Ovary (tissue), 3 donors: ENCODE data around the gene VAV3.

Experiments used
- POLR2A ChIP-seq: fragments of 450-650 bp; IDR thresholded peaks from one replicate; pipeline ENCODE4 v1.6.1; 2017; ENCODE audit warnings: antibody characterized with exemption, mild to moderate bottlenecking, moderate library complexity
- TF ChIP-seq, protein P1 (sequence below), 3 donors: fragments of 450-650 bp in 2 of 3; fragments of 200-600 bp in 1 of 3; IDR thresholded peaks; one replicate each; pipeline versions ENCODE4 v1.5.1 to v1.8.0; 2016 to 2022; ENCODE audit warnings: antibody characterized with exemption in 3 of 3, mild to moderate bottlenecking in 1 of 3
- donor health status: DM: no; HTN: no; CAD: no.

DNA sequence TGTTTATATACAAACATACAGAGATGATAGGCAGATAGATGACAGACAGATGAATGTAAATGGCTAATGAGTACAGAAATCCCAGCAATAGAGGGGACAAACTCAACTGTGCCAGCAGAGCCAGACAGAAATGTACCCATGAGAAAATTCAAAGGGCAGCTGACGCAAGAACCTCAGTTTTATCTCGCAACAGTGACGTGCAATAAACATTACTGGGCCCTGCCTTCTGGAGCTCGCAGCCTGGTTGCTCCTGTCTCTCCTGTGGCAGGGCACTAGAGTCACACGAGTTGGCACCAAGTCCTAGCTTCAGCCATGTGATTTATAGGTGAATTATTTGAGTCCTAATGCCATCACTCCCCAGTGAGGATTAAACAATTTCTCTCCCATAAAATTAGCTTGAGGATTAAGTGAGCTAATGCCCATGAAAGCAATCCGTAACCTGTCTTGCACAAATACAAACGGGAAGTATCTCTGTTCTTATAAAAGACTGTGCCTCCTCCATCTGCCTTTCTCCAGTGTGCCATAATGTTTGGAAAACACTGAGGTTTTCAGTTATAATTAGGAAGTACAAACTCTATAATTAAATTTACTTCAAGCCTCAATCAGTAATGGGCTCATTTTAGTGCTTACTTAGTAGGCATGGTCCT, 50.7 kb downstream of the VAV3 start:
- TF ChIP-seq, protein P1, sequence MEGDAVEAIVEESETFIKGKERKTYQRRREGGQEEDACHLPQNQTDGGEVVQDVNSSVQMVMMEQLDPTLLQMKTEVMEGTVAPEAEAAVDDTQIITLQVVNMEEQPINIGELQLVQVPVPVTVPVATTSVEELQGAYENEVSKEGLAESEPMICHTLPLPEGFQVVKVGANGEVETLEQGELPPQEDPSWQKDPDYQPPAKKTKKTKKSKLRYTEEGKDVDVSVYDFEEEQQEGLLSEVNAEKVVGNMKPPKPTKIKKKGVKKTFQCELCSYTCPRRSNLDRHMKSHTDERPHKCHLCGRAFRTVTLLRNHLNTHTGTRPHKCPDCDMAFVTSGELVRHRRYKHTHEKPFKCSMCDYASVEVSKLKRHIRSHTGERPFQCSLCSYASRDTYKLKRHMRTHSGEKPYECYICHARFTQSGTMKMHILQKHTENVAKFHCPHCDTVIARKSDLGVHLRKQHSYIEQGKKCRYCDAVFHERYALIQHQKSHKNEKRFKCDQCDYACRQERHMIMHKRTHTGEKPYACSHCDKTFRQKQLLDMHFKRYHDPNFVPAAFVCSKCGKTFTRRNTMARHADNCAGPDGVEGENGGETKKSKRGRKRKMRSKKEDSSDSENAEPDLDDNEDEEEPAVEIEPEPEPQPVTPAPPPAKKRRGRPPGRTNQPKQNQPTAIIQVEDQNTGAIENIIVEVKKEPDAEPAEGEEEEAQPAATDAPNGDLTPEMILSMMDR (IDR thresholded peaks at IDR 0.05) = no peak
- no peak for TF ChIP-seq POLR2A
